Suprapubic skin (tissue), 4 donors: ENCODE measurements around the gene MYO3A.

Experiments used
- POLR2A ChIP-seq, 2 donors: fragments of 450-650 bp; IDR thresholded peaks; one replicate each; pipeline ENCODE4 v1.6.1; 2017; ENCODE audit warnings: antibody characterized with exemption in 2 of 2, mild to moderate bottlenecking in 2 of 2, moderate library complexity in 2 of 2
- POLR2AphosphoS5 ChIP-seq, 3 donors: sonication (generic); formaldehyde crosslinking; IDR thresholded peaks; one replicate each; pipeline ENCODE4 v1.6.1; 2017; ENCODE audit warnings: antibody characterized with exemption in 3 of 3
- TF ChIP-seq, protein P1 (sequence below), 2 donors: fragments of 200-600 bp in 1 of 2; fragments of 450-650 bp in 1 of 2; sonication (generic) in 1 of 2; IDR thresholded peaks; one replicate each; pipeline ENCODE4 v1.5.1; 2016 to 2019; ENCODE audit warnings: antibody characterized with exemption in 2 of 2, mild to moderate bottlenecking in 1 of 2, moderate library complexity in 1 of 2

GRCh38 chr10:26254616-26255015, 320.6 kb downstream of the MYO3A start:
- TF ChIP-seq, protein P1, sequence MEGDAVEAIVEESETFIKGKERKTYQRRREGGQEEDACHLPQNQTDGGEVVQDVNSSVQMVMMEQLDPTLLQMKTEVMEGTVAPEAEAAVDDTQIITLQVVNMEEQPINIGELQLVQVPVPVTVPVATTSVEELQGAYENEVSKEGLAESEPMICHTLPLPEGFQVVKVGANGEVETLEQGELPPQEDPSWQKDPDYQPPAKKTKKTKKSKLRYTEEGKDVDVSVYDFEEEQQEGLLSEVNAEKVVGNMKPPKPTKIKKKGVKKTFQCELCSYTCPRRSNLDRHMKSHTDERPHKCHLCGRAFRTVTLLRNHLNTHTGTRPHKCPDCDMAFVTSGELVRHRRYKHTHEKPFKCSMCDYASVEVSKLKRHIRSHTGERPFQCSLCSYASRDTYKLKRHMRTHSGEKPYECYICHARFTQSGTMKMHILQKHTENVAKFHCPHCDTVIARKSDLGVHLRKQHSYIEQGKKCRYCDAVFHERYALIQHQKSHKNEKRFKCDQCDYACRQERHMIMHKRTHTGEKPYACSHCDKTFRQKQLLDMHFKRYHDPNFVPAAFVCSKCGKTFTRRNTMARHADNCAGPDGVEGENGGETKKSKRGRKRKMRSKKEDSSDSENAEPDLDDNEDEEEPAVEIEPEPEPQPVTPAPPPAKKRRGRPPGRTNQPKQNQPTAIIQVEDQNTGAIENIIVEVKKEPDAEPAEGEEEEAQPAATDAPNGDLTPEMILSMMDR (IDR thresholded peaks at IDR 0.05) = no peak
- no peak for TF ChIP-seq POLR2AphosphoS5 (IDR thresholded peaks at IDR 0.05)
- TF ChIP-seq POLR2A (IDR thresholded peaks at IDR 0.05) = no peak
